Measurements from ENCODE around the gene SEC16A.

The SEC16A gene

DNA sequence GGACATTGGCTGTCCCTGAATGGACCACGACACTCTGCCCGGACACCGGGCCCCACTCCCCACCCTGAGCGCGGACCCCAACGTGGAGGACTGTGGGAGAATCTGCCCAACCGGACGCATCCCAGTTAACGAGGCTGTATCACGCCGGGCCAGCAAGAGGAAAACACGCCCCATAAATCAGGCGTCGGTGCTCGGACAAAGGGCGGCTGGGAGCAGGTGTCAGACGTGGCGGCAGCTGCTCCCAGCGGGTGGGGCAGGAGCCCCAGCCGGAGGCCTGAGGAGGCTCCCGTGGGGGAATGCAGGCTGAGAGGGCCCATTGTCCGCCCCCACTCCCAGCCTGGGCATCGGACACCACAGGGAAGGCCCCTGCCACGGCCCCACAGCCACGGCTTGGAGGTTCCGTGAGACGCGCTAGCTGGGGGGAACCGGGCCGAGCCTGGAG lies 43.8 kb upstream of the SEC16A start:
- no peak overlapping the region for H3K4me2 ChIP-seq (ENCODE audit: low read length)
- H3K36me3 ChIP-seq (ENCODE audit: insufficient read depth, low read length), result peaks cover 3% of the 10 kb centered on the region
- H3K9ac ChIP-seq (ENCODE audit: low read depth, low read length), result no peak overlapping the region
- no peak overlapping the region for H3K4me3 ChIP-seq (ENCODE audit: low read length)
- H3K4me1 ChIP-seq (ENCODE audit: control insufficient read depth, insufficient read depth, low read length), result peaks cover 19% of the 10 kb centered on the region
- H3K9me3 ChIP-seq (replicated peaks; ENCODE audit: low read length), result no peaks in the 10 kb centered on the region
- peaks cover 5% of the 10 kb centered on the region for H3K27me3 ChIP-seq (ENCODE audit: control insufficient read depth, insufficient read depth, low read length)

GRCh38 chr9:136525841-136526499 lies 43.1 kb upstream of the SEC16A start:
- Histone ChIP-seq H3K9me3 (replicated peaks; ENCODE audit: low read length) (no peaks in the 10 kb centered on the region), H3K4me3 (ENCODE audit: low read length) (no peak overlapping the region), H3K36me3 (ENCODE audit: insufficient read depth, low read length) (peaks cover 3% of the 10 kb centered on the region), H3K9ac (ENCODE audit: low read depth, low read length) (no peak overlapping the region), H3K4me1 (ENCODE audit: control insufficient read depth, insufficient read depth, low read length) (peaks cover 19% of the 10 kb centered on the region), H3K27me3 (ENCODE audit: control insufficient read depth, insufficient read depth, low read length) (peaks cover 5% of the 10 kb centered on the region), H3K4me2 (ENCODE audit: low read length) (no peak overlapping the region)

DNA sequence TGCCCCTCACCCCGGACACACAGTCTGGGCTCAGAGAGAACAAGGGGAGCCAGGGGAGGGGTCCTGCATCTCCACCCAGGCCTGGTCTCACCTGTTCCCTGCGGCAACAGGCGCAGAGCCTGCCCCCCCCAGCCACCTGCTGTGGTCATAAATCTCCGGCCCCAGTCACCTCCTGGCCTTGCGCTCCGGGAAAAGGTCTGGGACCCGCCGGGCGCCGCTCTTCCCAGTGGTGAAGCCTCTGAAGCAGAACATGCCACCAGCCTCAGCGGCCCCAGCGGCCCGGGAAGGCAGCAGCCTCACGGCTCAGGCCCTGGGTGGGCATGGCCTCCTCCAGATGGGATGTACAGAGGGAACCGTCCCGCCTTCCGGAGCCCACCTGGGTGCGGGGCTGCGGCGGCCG lies 42.4 kb upstream of the SEC16A start:
- Histone ChIP-seq H3K27me3 (ENCODE audit: control insufficient read depth, insufficient read depth, low read length) (peaks cover 5% of the 10 kb centered on the region), H3K9ac (ENCODE audit: low read depth, low read length) (no peak overlapping the region), H3K9me3 (replicated peaks; ENCODE audit: low read length) (no peaks in the 10 kb centered on the region), H3K36me3 (ENCODE audit: insufficient read depth, low read length) (peaks cover 3% of the 10 kb centered on the region), H3K4me3 (ENCODE audit: low read length) (no peak overlapping the region), H3K4me1 (ENCODE audit: control insufficient read depth, insufficient read depth, low read length) (peaks cover 19% of the 10 kb centered on the region), H3K4me2 (ENCODE audit: low read length) (no peak overlapping the region)

- H3K4me2 ChIP-seq (ENCODE audit: low read length), result no peak overlapping the region
- H3K9me3 ChIP-seq (replicated peaks; ENCODE audit: low read length), result no peaks in the 10 kb centered on the region
- peaks cover 15% of the 10 kb centered on the region for H3K4me1 ChIP-seq (ENCODE audit: control insufficient read depth, insufficient read depth, low read length)
- peaks cover 13% of the 10 kb centered on the region for H3K36me3 ChIP-seq (ENCODE audit: insufficient read depth, low read length)
- H3K27me3 ChIP-seq (ENCODE audit: control insufficient read depth, insufficient read depth, low read length), result peaks cover 5% of the 10 kb centered on the region
- H3K4me3 ChIP-seq (ENCODE audit: low read length), result no peak overlapping the region
- no peak overlapping the region for H3K9ac ChIP-seq (ENCODE audit: low read depth, low read length)
Measured at GRCh38 chr9:136522314-136523237, 39.7 kb upstream of the SEC16A start.

DNA sequence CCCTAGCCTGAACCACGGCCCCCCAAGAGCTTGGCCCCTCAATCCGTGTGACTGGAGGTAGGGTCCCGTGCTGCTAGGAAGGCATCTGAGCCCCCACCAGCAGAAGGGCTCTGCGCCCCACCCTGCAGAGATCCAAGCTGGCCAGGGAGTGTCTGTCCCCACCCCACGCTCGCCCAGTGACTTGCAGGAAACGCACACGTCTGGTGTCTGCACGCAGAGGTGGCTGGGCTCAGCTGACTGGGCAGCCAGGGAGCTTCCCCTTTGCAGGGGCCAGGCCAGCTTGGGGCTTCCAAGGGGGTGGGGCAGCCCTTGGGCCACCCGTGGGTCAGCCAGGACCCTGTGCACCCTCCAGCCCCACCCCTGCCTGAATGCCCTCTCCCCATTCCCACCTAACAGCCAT lies 38.7 kb upstream of the SEC16A start:
- peaks cover 13% of the 10 kb centered on the region for H3K4me1 ChIP-seq (ENCODE audit: control insufficient read depth, insufficient read depth, low read length)
- H3K9ac ChIP-seq (ENCODE audit: low read depth, low read length), result no peak overlapping the region
- H3K36me3 ChIP-seq (ENCODE audit: insufficient read depth, low read length), result peaks cover 15% of the 10 kb centered on the region

GRCh38 chr9:136520053-136520540 lies 37.3 kb upstream of the SEC16A start:
- H3K27me3 ChIP-seq (ENCODE audit: control insufficient read depth, insufficient read depth, low read length), result peaks cover 2% of the 10 kb centered on the region
- H3K4me3 ChIP-seq (ENCODE audit: low read length), result no peak overlapping the region
- no peak overlapping the region for H3K4me2 ChIP-seq (ENCODE audit: low read length)
- H3K9me3 ChIP-seq (replicated peaks; ENCODE audit: low read length), result no peaks in the 10 kb centered on the region
- H3K9ac ChIP-seq (ENCODE audit: low read depth, low read length), result no peak overlapping the region
- H3K4me1 ChIP-seq (ENCODE audit: control insufficient read depth, insufficient read depth, low read length), result peaks cover 8% of the 10 kb centered on the region
- peaks cover 15% of the 10 kb centered on the region for H3K36me3 ChIP-seq (ENCODE audit: insufficient read depth, low read length)

More for the DNA sequence above, 38.7 kb upstream of the SEC16A start:
- Histone ChIP-seq H3K27me3 (ENCODE audit: control insufficient read depth, insufficient read depth, low read length) (peaks cover 5% of the 10 kb centered on the region), H3K9me3 (replicated peaks; ENCODE audit: low read length) (no peaks in the 10 kb centered on the region), H3K4me3 (ENCODE audit: low read length) (no peak overlapping the region), H3K4me2 (ENCODE audit: low read length) (no peak overlapping the region)

- Histone ChIP-seq H3K27me3 (ENCODE audit: control insufficient read depth, insufficient read depth, low read length) (no peaks in the 10 kb centered on the region), H3K4me1 (ENCODE audit: control insufficient read depth, insufficient read depth, low read length) (peaks cover 8% of the 10 kb centered on the region), H3K4me2 (ENCODE audit: low read length) (no peak overlapping the region), H3K36me3 (ENCODE audit: insufficient read depth, low read length) (peaks cover 15% of the 10 kb centered on the region), H3K4me3 (ENCODE audit: low read length) (no peak overlapping the region), H3K9ac (ENCODE audit: low read depth, low read length) (no peak overlapping the region), H3K9me3 (replicated peaks; ENCODE audit: low read length) (no peaks in the 10 kb centered on the region)
Measured at GRCh38 chr9:136519263-136520052, 36.6 kb upstream of the SEC16A start.

DNA sequence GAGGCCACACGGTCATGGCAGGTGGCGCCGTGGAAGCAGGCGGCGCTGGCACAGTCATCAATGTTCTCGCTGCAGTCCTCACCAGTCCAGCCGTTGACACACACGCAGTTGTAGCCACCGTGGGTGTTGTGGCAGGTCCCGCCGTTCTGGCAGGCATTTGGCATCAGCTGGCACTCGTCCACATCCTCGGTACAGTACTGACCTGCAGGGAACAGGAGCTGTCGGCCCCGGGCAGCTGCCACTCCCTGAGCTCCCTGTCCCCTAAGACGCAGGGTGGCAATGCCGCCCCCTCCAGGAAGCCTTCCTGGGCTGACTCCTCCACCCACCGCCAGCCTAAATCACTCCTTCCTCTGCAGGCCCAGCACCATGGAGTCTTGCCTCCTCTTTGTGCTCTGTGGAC lies 35.8 kb upstream of the SEC16A start:
- Histone ChIP-seq H3K36me3 (ENCODE audit: insufficient read depth, low read length) (peaks cover 15% of the 10 kb centered on the region), H3K9me3 (replicated peaks; ENCODE audit: low read length) (no peaks in the 10 kb centered on the region), H3K4me3 (ENCODE audit: low read length) (no peak overlapping the region), H3K4me1 (ENCODE audit: control insufficient read depth, insufficient read depth, low read length) (peaks cover under 1% of the 10 kb centered on the region), H3K9ac (ENCODE audit: low read depth, low read length) (no peak overlapping the region), H3K27me3 (ENCODE audit: control insufficient read depth, insufficient read depth, low read length) (no peaks in the 10 kb centered on the region), H3K4me2 (ENCODE audit: low read length) (no peak overlapping the region)

DNA sequence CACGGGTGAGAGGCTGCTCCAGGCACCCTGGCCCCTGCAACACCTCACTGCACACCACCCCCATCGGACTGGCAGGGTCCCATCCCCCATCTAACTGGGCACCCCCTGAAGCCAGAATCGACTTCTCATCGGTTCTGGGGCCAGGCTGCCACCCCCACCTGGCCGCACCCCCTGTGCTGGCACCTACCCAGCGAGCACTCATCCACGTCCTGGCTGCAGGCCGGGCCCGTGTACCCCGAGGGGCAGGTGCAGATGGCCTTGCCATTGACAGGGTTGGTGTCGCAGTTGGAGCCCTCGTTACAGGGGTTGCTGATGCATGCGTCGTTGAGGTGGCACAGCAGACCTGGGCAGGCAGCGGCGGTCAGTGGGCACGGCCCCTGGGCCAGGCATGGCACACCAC lies 35.1 kb upstream of the SEC16A start:
- Histone ChIP-seq H3K27me3 (ENCODE audit: control insufficient read depth, insufficient read depth, low read length) (no peaks in the 10 kb centered on the region), H3K9me3 (replicated peaks; ENCODE audit: low read length) (no peaks in the 10 kb centered on the region), H3K36me3 (ENCODE audit: insufficient read depth, low read length) (peaks cover 17% of the 10 kb centered on the region), H3K4me1 (ENCODE audit: control insufficient read depth, insufficient read depth, low read length) (no peaks in the 10 kb centered on the region), H3K4me3 (ENCODE audit: low read length) (no peak overlapping the region), H3K4me2 (ENCODE audit: low read length) (no peak overlapping the region), H3K9ac (ENCODE audit: low read depth, low read length) (no peak overlapping the region)

- no peak overlapping the region for H3K4me2 ChIP-seq (ENCODE audit: low read length)
- H3K27me3 ChIP-seq (ENCODE audit: control insufficient read depth, insufficient read depth, low read length), result no peaks in the 10 kb centered on the region
- no peak overlapping the region for H3K4me3 ChIP-seq (ENCODE audit: low read length)
- no peaks in the 10 kb centered on the region for H3K4me1 ChIP-seq (ENCODE audit: control insufficient read depth, insufficient read depth, low read length)
- peaks cover 17% of the 10 kb centered on the region for H3K36me3 ChIP-seq (ENCODE audit: insufficient read depth, low read length)
- H3K9ac ChIP-seq (ENCODE audit: low read depth, low read length), result no peak overlapping the region
- no peaks in the 10 kb centered on the region for H3K9me3 ChIP-seq (replicated peaks; ENCODE audit: low read length)
Measured at GRCh38 chr9:136517012-136517743, 34.3 kb upstream of the SEC16A start.

Measured in skeletal muscle satellite cell (primary cell).